Astrocyte (in vitro differentiated cells and primary cell): ENCODE data around the gene EPHA6. TPM values are rescaled to one million over a fixed set of nuclear protein-coding genes. Genes with fewer than 3 reads are reported as not detected.

Experiments used
- DNase-seq: peaks from one replicate; pipeline ENCODE4 v3.0.0-alpha.2; 2010; ENCODE audit warnings: low read depth
- FAIRE-seq: peaks from 2 replicates; lab custom pipeline; 2011; peaks lifted over from hg19 to GRCh38; lab: Jason Lieb, UNC
- H2AFZ ChIP-seq: 2 replicates; pipeline ENCODE4 v1.6.0; 2012; ENCODE audit warnings: low read depth, low read length, inconsistent platforms
- H3K27ac ChIP-seq: 2 replicates; pipeline ENCODE4 v1.5.1; 2011; ENCODE audit warnings: low read depth, low read length, inconsistent platforms
- H3K27me3 ChIP-seq: 2 replicates; pipeline ENCODE4 v1.6.0; 2011; ENCODE audit warnings: low read length, inconsistent platforms; ENCODE audit not compliant: insufficient read depth
- H3K36me3 ChIP-seq: 2 replicates; pipeline ENCODE4 v1.5.1; 2011; ENCODE audit warnings: low read length, inconsistent platforms; ENCODE audit not compliant: insufficient read depth
- H3K4me1 ChIP-seq: 2 replicates; pipeline ENCODE4 v1.5.1; 2011; ENCODE audit warnings: low read length, inconsistent platforms; ENCODE audit not compliant: insufficient read depth
- H3K4me2 ChIP-seq: 2 replicates; pipeline ENCODE4 v1.6.0; 2012; ENCODE audit warnings: low read length, inconsistent platforms
- H3K4me3 ChIP-seq: 2 replicates; pipeline ENCODE4 v1.5.1; 2011; ENCODE audit warnings: low read depth, mild to moderate bottlenecking, low read length, inconsistent platforms; ENCODE audit not compliant: insufficient read depth
- H3K79me2 ChIP-seq: 2 replicates; pipeline ENCODE4 v1.6.0; 2012; ENCODE audit warnings: mild to moderate bottlenecking, low read length, inconsistent platforms; ENCODE audit not compliant: insufficient read depth
- H3K9ac ChIP-seq: 2 replicates; pipeline ENCODE4 v1.6.0; 2012; ENCODE audit warnings: mild to moderate bottlenecking, low read length, inconsistent platforms
- H3K9me3 ChIP-seq: 2 replicates; pipeline ENCODE4 v1.5.1; 2012; ENCODE audit warnings: low read depth, mild to moderate bottlenecking, low read length, inconsistent platforms; ENCODE audit not compliant: insufficient read depth
- H4K20me1 ChIP-seq: 2 replicates; pipeline ENCODE4 v1.6.0; 2012; ENCODE audit warnings: low read length, inconsistent platforms; ENCODE audit not compliant: insufficient read depth
- H3K27ac Mint-ChIP-seq: one replicate; pipeline ENCODE4 v1.8.0; 2021; ENCODE audit warnings: mild to moderate bottlenecking, mixed read lengths; ENCODE audit not compliant: unreplicated experiment
- H3K27me3 Mint-ChIP-seq: one replicate; pipeline ENCODE4 v1.8.0; 2021; ENCODE audit warnings: low read depth, mixed read lengths; ENCODE audit not compliant: unreplicated experiment
- H3K36me3 Mint-ChIP-seq: one replicate; pipeline ENCODE4 v1.8.0; 2021; ENCODE audit warnings: low read depth, mixed read lengths; ENCODE audit not compliant: unreplicated experiment
- H3K4me1 Mint-ChIP-seq: one replicate; pipeline ENCODE4 v1.8.0; 2021; ENCODE audit warnings: low read depth, mixed read lengths; ENCODE audit not compliant: unreplicated experiment
- H3K4me3 Mint-ChIP-seq: one replicate; pipeline ENCODE4 v1.8.0; 2021; ENCODE audit warnings: mild to moderate bottlenecking, moderate library complexity, mixed read lengths; ENCODE audit not compliant: unreplicated experiment
- H3K9me3 Mint-ChIP-seq: one replicate; pipeline ENCODE4 v1.8.0; 2021; ENCODE audit warnings: mild to moderate bottlenecking, mixed read lengths; ENCODE audit not compliant: unreplicated experiment
- EZH2 ChIP-seq: IDR thresholded peaks from 2 replicates; pipeline ENCODE4 v1.6.1; 2012; ENCODE audit warnings: mild to moderate bottlenecking, low read length, inconsistent platforms; ENCODE audit not compliant: insufficient read depth
- total RNA-seq: library from RNA; stranded (reverse); gene quantifications from 2 replicates; pipeline ENCODE4 v1.2.1, GENCODE V29; 2021
- TF ChIP-seq, protein P1 (sequence below): IDR thresholded peaks from 2 replicates; pipeline ENCODE4 v1.5.1; 2011; ENCODE audit warnings: low read depth, mild to moderate bottlenecking, inconsistent platforms, low read length, moderate library complexity; ENCODE audit not compliant: insufficient read depth

EPHA6 gene
- total RNA-seq, 1 donor from 2014 or later: 1.7 TPM

DNA sequence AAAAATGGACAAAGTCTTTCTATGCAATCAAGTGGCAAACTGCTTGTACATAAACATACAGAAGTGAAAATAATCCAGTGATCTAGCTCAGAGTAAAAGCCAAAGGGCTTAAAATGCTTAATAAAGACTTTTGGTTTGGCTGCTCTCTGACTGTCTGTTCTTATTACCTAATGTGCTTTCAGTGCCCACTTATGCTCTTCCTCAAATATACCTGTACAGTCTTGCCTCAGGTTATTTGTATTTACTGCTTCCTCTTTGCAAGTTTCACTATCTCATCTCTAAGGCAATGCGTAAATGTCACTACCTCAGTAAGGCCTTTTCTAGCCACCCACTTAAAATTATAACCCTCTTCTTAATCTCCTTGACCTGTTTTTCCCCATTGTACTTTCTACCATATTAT lies 171.8 kb downstream of the EPHA6 start:
- no peak overlapping the region for H3K4me2 ChIP-seq
- H3K9me3 Mint-ChIP-seq: peaks cover 6% of the 10 kb centered on the region
- H3K27me3 Mint-ChIP-seq: no peaks in the 10 kb centered on the region
- H3K4me1 ChIP-seq: no peaks in the 10 kb centered on the region
- H4K20me1 ChIP-seq: no peaks in the 10 kb centered on the region
- TF ChIP-seq EZH2: no peak
- TF ChIP-seq, protein P1, sequence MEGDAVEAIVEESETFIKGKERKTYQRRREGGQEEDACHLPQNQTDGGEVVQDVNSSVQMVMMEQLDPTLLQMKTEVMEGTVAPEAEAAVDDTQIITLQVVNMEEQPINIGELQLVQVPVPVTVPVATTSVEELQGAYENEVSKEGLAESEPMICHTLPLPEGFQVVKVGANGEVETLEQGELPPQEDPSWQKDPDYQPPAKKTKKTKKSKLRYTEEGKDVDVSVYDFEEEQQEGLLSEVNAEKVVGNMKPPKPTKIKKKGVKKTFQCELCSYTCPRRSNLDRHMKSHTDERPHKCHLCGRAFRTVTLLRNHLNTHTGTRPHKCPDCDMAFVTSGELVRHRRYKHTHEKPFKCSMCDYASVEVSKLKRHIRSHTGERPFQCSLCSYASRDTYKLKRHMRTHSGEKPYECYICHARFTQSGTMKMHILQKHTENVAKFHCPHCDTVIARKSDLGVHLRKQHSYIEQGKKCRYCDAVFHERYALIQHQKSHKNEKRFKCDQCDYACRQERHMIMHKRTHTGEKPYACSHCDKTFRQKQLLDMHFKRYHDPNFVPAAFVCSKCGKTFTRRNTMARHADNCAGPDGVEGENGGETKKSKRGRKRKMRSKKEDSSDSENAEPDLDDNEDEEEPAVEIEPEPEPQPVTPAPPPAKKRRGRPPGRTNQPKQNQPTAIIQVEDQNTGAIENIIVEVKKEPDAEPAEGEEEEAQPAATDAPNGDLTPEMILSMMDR: no peak
- H3K27ac ChIP-seq: no peak overlapping the region
- H3K27ac Mint-ChIP-seq: no peak overlapping the region
- H3K79me2 ChIP-seq: no peaks in the 10 kb centered on the region
- H2AFZ ChIP-seq: no peak overlapping the region
- H3K9ac ChIP-seq: no peak overlapping the region
- H3K36me3 Mint-ChIP-seq: no peaks in the 10 kb centered on the region
- no peak overlapping the region for H3K4me3 Mint-ChIP-seq
- H3K36me3 ChIP-seq: no peaks in the 10 kb centered on the region
- DNase-seq: no peak
- H3K9me3 ChIP-seq: no peaks in the 10 kb centered on the region
- no peak for FAIRE-seq
- H3K4me3 ChIP-seq: no peak overlapping the region
- no peaks in the 10 kb centered on the region for H3K4me1 Mint-ChIP-seq
- no peaks in the 10 kb centered on the region for H3K27me3 ChIP-seq

DNA sequence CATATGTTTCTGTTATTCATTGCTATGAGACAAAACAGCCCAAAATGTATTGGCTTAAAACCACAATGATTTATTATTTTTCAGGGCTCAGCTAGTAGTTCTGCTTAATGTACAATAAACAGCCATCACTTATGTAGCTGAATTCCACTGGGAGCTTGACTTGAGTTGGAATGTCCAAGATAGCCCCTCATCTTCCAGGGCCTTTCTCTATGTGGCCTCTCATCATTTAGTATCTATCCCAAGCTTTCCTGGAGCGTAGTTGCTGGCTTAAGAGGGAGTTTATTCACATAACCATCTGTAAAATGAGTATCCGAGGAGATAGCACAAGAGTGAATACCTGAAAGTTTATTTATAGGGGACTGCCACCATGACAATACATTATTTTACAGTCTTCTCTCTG lies 176.8 kb downstream of the EPHA6 start:
- H3K9me3 ChIP-seq: peaks cover 2% of the 10 kb centered on the region
- H3K27ac ChIP-seq: no peak overlapping the region
- H3K27me3 ChIP-seq: no peaks in the 10 kb centered on the region
- no peaks in the 10 kb centered on the region for H3K4me1 ChIP-seq
- Mint-ChIP-seq H3K4me1 (no peaks in the 10 kb centered on the region), H3K27ac (no peak overlapping the region), H3K4me3 (no peak overlapping the region), H3K9me3 (peaks cover 2% of the 10 kb centered on the region), H3K27me3 (no peaks in the 10 kb centered on the region), H3K36me3 (no peaks in the 10 kb centered on the region)
- FAIRE-seq (no peak), DNase-seq (no peak)
- H2AFZ ChIP-seq: no peak overlapping the region
- no peaks in the 10 kb centered on the region for H3K79me2 ChIP-seq
- H3K4me3 ChIP-seq: no peak overlapping the region
- no peaks in the 10 kb centered on the region for H4K20me1 ChIP-seq
- H3K4me2 ChIP-seq: no peak overlapping the region
- no peak overlapping the region for H3K9ac ChIP-seq
- H3K36me3 ChIP-seq: no peaks in the 10 kb centered on the region
- no peak for TF ChIP-seq EZH2
- TF ChIP-seq, protein P1: no peak

GRCh38 chr3:96991800-96992365 lies 177.5 kb downstream of the EPHA6 start:
- no peak for FAIRE-seq
- no peaks in the 10 kb centered on the region for H3K79me2 ChIP-seq
- TF ChIP-seq, protein P1: no peak
- TF ChIP-seq EZH2: no peak

More at GRCh38 chr3:96991800-96992365, 177.5 kb downstream of the EPHA6 start:
- H3K4me1 ChIP-seq: no peaks in the 10 kb centered on the region
- no peak for DNase-seq
- Mint-ChIP-seq H3K27ac (no peak overlapping the region), H3K4me1 (no peaks in the 10 kb centered on the region), H3K9me3 (peaks cover 2% of the 10 kb centered on the region), H3K4me3 (no peak overlapping the region), H3K27me3 (no peaks in the 10 kb centered on the region), H3K36me3 (no peaks in the 10 kb centered on the region)
- H3K4me2 ChIP-seq: no peak overlapping the region
- peaks cover 5% of the 10 kb centered on the region for H3K9me3 ChIP-seq
- no peaks in the 10 kb centered on the region for H3K36me3 ChIP-seq
- H4K20me1 ChIP-seq: no peaks in the 10 kb centered on the region
- H3K27me3 ChIP-seq: no peaks in the 10 kb centered on the region
- H3K27ac ChIP-seq: no peak overlapping the region
- H3K9ac ChIP-seq: no peak overlapping the region
- H2AFZ ChIP-seq: no peak overlapping the region
- no peak overlapping the region for H3K4me3 ChIP-seq
